ENCODE results near the gene OSBP2.
"Not testable (repeated sequence)": the region's sequence is repeated elsewhere in the genome, so short reads cannot be mapped to it uniquely, and the experiment has no call there.

DNA sequence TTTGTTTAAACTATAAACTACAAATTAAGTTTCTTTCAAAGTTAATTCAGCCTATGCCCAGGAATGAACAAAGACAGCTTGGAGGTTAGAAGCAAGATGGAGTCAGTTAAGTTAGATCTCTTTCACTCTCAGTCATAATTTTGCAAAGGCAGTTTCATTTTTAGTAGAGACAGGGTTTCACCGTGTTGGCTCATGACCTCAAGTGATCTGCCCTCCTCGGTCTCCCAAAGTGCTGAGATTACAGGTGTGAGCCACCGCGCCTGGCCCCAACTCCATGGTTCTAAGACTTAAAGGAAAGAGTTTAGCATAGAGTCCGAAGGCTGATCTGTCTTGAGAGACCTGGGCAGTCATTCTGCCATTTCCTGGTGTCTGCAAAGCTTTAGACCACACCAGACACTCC lies 45.8 kb downstream of the OSBP2 start:
- TF ChIP-seq, protein P1, sequence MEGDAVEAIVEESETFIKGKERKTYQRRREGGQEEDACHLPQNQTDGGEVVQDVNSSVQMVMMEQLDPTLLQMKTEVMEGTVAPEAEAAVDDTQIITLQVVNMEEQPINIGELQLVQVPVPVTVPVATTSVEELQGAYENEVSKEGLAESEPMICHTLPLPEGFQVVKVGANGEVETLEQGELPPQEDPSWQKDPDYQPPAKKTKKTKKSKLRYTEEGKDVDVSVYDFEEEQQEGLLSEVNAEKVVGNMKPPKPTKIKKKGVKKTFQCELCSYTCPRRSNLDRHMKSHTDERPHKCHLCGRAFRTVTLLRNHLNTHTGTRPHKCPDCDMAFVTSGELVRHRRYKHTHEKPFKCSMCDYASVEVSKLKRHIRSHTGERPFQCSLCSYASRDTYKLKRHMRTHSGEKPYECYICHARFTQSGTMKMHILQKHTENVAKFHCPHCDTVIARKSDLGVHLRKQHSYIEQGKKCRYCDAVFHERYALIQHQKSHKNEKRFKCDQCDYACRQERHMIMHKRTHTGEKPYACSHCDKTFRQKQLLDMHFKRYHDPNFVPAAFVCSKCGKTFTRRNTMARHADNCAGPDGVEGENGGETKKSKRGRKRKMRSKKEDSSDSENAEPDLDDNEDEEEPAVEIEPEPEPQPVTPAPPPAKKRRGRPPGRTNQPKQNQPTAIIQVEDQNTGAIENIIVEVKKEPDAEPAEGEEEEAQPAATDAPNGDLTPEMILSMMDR (IDR thresholded peaks at IDR 0.05), result not testable (repeated sequence)
- TF ChIP-seq EP300 (IDR thresholded peaks at IDR 0.05), result not testable (repeated sequence)
